Brain microvascular endothelial cell (primary cell): ENCODE results near the gene LAMA3.

Source experiments
- DNase-seq: peaks from one replicate; pipeline ENCODE4 v3.0.0-alpha.2; 2020
- H3K27ac ChIP-seq: fragments of 250-450 bp; sonication (Bioruptor Pico); 2 replicates; pipeline ENCODE4 v1.5.1; 2020; ENCODE audit warnings: mild to moderate bottlenecking, moderate library complexity
- H3K27me3 ChIP-seq: fragments of 250-450 bp; sonication (Bioruptor Pico); replicated peaks from 2 replicates; pipeline ENCODE4 v1.5.1; 2020; ENCODE audit warnings: mild to moderate bottlenecking
- H3K36me3 ChIP-seq: fragments of 250-450 bp; sonication (Bioruptor Pico); replicated peaks from 2 replicates; pipeline ENCODE4 v1.5.1; 2020; ENCODE audit warnings: mild to moderate bottlenecking
- H3K4me3 ChIP-seq: 2 replicates; pipeline ENCODE4 v1.5.1; 2011; ENCODE audit warnings: low read depth, mild to moderate bottlenecking, control low read depth, low read length, moderate library complexity
- in situ Hi-C: cut with HindIII; loops from 2 replicates; pipeline ENCODE4 v1.10.0; 2017; ENCODE audit warnings: low sequenced_read_pairs, low pct_ligation_motif_present
- TF ChIP-seq, protein P1 (sequence below): IDR thresholded peaks from 2 replicates; pipeline ENCODE4 v1.5.1; 2011; ENCODE audit warnings: low read depth, mild to moderate bottlenecking, moderate library complexity, low read length, control low read depth, inconsistent platforms; ENCODE audit errors: missing control alignments

The LAMA3 gene

DNA sequence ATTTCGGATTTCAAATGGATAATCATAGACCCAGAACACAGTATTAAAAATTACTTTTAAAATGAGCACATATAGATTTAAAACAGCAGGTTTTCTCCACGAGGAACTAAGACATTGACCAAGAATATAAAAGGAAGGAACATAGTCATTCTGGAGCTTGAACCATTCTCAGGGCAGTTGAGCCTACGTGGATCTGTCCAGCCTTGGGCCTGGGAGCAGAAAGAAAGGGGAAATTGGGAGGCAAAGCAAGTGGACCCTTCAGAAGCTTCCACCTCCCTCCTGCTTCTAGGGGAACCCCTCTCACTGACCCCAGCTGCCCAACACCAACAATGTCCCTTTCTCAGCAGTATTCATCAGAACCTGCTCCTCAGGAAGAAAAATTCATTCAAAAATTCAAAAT lies 293.9 kb downstream of the LAMA3 start:
- H3K4me3 ChIP-seq = no peak overlapping the region
- H3K36me3 ChIP-seq = no peaks in the 10 kb centered on the region
- TF ChIP-seq, protein P1, sequence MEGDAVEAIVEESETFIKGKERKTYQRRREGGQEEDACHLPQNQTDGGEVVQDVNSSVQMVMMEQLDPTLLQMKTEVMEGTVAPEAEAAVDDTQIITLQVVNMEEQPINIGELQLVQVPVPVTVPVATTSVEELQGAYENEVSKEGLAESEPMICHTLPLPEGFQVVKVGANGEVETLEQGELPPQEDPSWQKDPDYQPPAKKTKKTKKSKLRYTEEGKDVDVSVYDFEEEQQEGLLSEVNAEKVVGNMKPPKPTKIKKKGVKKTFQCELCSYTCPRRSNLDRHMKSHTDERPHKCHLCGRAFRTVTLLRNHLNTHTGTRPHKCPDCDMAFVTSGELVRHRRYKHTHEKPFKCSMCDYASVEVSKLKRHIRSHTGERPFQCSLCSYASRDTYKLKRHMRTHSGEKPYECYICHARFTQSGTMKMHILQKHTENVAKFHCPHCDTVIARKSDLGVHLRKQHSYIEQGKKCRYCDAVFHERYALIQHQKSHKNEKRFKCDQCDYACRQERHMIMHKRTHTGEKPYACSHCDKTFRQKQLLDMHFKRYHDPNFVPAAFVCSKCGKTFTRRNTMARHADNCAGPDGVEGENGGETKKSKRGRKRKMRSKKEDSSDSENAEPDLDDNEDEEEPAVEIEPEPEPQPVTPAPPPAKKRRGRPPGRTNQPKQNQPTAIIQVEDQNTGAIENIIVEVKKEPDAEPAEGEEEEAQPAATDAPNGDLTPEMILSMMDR = no peak
- no peak for DNase-seq
- no peak overlapping the region for H3K27ac ChIP-seq
- in situ Hi-C loops = no loop called here
- H3K27me3 ChIP-seq = no peaks in the 10 kb centered on the region

GRCh38 chr18:23986600-23987359 lies 297.5 kb downstream of the LAMA3 start:
- no peak overlapping the region for H3K27ac ChIP-seq
- H3K27me3 ChIP-seq = no peaks in the 10 kb centered on the region
- no peak for DNase-seq
- in situ Hi-C loops = no loop called here
- H3K36me3 ChIP-seq = no peaks in the 10 kb centered on the region
- TF ChIP-seq, protein P1 = no peak
- H3K4me3 ChIP-seq = no peak overlapping the region

DNA sequence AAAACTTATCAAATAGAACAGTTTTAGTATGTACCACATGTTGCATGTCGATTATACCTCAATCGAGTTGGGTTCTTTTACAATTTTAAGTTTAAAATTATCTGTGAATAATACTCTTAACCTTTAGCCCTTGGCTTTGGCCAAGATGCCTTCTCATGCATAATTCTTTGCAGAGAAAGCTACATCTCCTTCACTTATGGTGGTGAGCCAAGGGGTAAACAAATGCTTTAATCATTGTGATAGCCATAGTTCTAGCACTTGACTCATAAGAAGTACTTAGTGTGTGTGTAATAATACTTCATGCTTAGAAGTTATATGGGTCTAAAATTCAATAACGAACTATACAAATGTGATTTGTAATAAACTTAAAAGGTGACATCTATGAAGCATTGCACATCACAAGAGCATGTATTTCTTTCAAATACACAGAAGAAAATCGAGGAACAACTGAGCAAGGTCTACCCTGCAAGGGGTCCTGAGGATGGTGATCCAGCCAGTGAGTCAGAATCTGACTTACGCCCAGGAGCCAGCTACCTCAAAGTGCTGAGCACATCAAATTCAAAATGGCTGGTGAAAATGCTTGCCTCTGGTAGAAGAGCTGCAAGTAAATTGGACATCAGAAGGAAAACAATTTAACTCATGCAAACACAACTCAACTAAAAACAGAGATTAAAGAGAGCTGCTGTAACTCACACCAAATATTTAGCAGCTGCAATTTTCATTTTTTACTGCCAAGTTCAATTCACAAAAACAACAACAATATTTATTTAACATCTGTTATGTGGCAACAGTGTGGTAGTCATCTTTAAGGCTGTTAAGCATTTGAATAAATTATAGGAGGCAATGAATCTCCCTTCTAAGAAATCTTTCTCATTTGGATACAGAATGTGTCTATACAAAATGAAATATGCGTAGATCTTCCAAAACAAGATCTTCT lies 301.5 kb downstream of the LAMA3 start:
- Histone ChIP-seq H3K27me3 (no peaks in the 10 kb centered on the region), H3K27ac (no peak overlapping the region), H3K36me3 (no peaks in the 10 kb centered on the region), H3K4me3 (no peak overlapping the region)
- in situ Hi-C loops = no loop called here
- DNase-seq = no peak
- TF ChIP-seq, protein P1 = no peak

GRCh38 chr18:23992089-23992940 lies 303.1 kb downstream of the LAMA3 start:
- Histone ChIP-seq H3K36me3 (no peaks in the 10 kb centered on the region), H3K27ac (no peak overlapping the region), H3K4me3 (no peak overlapping the region), H3K27me3 (no peaks in the 10 kb centered on the region)
- in situ Hi-C loops = no loop called here
- DNase-seq = no peak
- TF ChIP-seq, protein P1 = no peak

DNA sequence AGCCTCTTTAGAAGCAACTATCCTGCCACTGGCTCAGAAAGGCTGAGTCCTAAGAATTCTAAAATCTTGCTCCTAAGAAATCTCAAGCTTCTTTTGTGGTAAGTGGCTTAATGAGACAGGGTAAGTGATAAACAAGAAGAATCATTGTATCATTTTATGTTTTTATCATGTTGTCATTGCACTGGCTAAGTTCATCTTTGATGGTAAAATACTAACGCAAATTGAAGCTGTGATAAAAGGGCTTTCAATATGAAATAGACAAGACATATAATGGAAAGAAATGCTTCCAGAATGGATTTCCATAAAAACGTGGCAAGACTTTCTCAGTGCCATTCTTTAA lies 303.7 kb downstream of the LAMA3 start:
- H3K27ac ChIP-seq = no peak overlapping the region

More for the DNA sequence above, 303.7 kb downstream of the LAMA3 start:
- in situ Hi-C loops = no loop called here
- no peaks in the 10 kb centered on the region for H3K27me3 ChIP-seq
- H3K4me3 ChIP-seq = no peak overlapping the region
- no peaks in the 10 kb centered on the region for H3K36me3 ChIP-seq
- no peak for DNase-seq
- TF ChIP-seq, protein P1 = no peak
